A549 (cell line): ENCODE data around the gene RFT1. TPM values are rescaled to one million over a fixed set of nuclear protein-coding genes. Genes with fewer than 3 reads are reported as not detected.

Experiments used
- ATAC-seq, 2 experiments: fragments of 200-7000 bp in 1 of 2; fragments of >200 bp in 1 of 2; cut with Nextera tagmentation in 1 of 2; cut with Tn5 transposase in 1 of 2; 3 replicates each; pipeline versions ENCODE4 v1.8.0 to v1.9.1; 2018 to 2020; ENCODE audit warnings: mild to moderate bottlenecking in 1 of 2, moderate library complexity in 1 of 2
- CTCF ChIA-PET: fragments of 300-600 bp; sonication (Branson Sonifier 250); formaldehyde crosslinking; extraction: SDS; loops from one replicate; lab custom pipeline; 2021; ENCODE audit warnings: antibody characterized with exemption, inconsistent platforms; lab: Yijun Ruan, JAX
- POLR2A ChIA-PET: fragments of 350-600 bp; formaldehyde crosslinking; extraction: SDS; loops from one replicate; lab custom pipeline; 2021; ENCODE audit warnings: antibody characterized with exemption, inconsistent platforms; lab: Yijun Ruan, JAX
- DNase-seq, 2 experiments: peaks; one replicate each; pipeline versions ENCODE4 v3.0.0 to v3.0.0-alpha.2; 2011 to 2016; ENCODE audit warnings: low read depth in 1 of 2, low spot score in 1 of 2
- FAIRE-seq: peaks from 2 replicates; lab custom pipeline; 2011; peaks lifted over from hg19 to GRCh38; lab: Jason Lieb, UNC
- H3K27ac ChIP-seq, 2 experiments: fragments of >200 bp; sonication (Bioruptor Twin); formaldehyde crosslinking; 3 replicates each; pipeline ENCODE4 v1.5.1; 2016 to 2017
- H3K4me1 ChIP-seq: fragments of >200 bp; sonication (Bioruptor Twin); formaldehyde crosslinking; 3 replicates; pipeline ENCODE4 v1.6.1; 2016
- H3K4me2 ChIP-seq: fragments of >200 bp; sonication (Bioruptor Twin); formaldehyde crosslinking; 3 replicates; pipeline ENCODE4 v1.6.1; 2016
- H3K4me3 ChIP-seq: fragments of >200 bp; sonication (Bioruptor Twin); formaldehyde crosslinking; 3 replicates; pipeline ENCODE4 v1.5.1; 2016
- H3K9me3 ChIP-seq: fragments of >200 bp; sonication (Bioruptor Twin); formaldehyde crosslinking; 3 replicates; pipeline ENCODE4 v1.6.1; 2016
- CEBPB ChIP-seq, 2 experiments: fragments of >200 bp in 1 of 2; sonication (Bioruptor Twin) in 1 of 2; formaldehyde crosslinking in 1 of 2; IDR thresholded peaks; 2 replicates each; pipeline ENCODE4 v1.6.1; 2012 to 2016
- EHMT2 ChIP-seq: fragments of 200-600 bp; sonication (generic); IDR thresholded peaks from 2 replicates; pipeline ENCODE4 v1.6.1; 2016; ENCODE audit warnings: antibody characterized with exemption, low read depth, mild to moderate bottlenecking, moderate library complexity
- GATA3 ChIP-seq: IDR thresholded peaks from 2 replicates; pipeline ENCODE4 v1.6.1; 2012; ENCODE audit warnings: borderline replicate concordance
- HDAC2 ChIP-seq: fragments of 200-600 bp; sonication (generic); IDR thresholded peaks from 2 replicates; pipeline ENCODE4 v1.6.1; 2016
- HOXA7 ChIP-seq: fragments of 250-450 bp; sonication (Bioruptor Pico); IDR thresholded peaks from 2 replicates; pipeline ENCODE4 v1.5.0; 2020; ENCODE audit warnings: mild to moderate bottlenecking, moderate library complexity
- HOXB13 ChIP-seq: fragments of 250-450 bp; sonication (Bioruptor Pico); IDR thresholded peaks from 2 replicates; pipeline ENCODE4 v1.5.0; 2020; ENCODE audit warnings: low read depth, mild to moderate bottlenecking, moderate library complexity
- HOXB5 ChIP-seq: fragments of 250-450 bp; sonication (Bioruptor Pico); IDR thresholded peaks from 2 replicates; pipeline ENCODE4 v1.5.0; 2020; ENCODE audit warnings: mild to moderate bottlenecking, moderate library complexity
- JUN ChIP-seq, 2 experiments: fragments of >200 bp; sonication (Bioruptor Twin); formaldehyde crosslinking; IDR thresholded peaks; 2 replicates in 1 of 2; 3 replicates in 1 of 2; pipeline ENCODE4 v1.6.1; 2016 to 2017
- JUNB ChIP-seq: fragments of >200 bp; sonication (Bioruptor Twin); formaldehyde crosslinking; IDR thresholded peaks from 2 replicates; pipeline ENCODE4 v1.6.1; 2016
- NFE2L2 ChIP-seq: fragments of 150-350 bp; conservative IDR thresholded peaks from 2 replicates; pipeline ENCODE4 v1.6.1; 2014; ENCODE audit warnings: low read length
- NPAS2 ChIP-seq: fragments of 250-450 bp; sonication (Bioruptor Pico); IDR thresholded peaks from 2 replicates; pipeline ENCODE4 v1.8.0; 2022; ENCODE audit warnings: mild to moderate bottlenecking, moderate library complexity, borderline replicate concordance
- RARB ChIP-seq: fragments of 250-450 bp; sonication (Bioruptor Pico); IDR thresholded peaks from 2 replicates; pipeline ENCODE4 v1.8.0; 2021; ENCODE audit warnings: mild to moderate bottlenecking, moderate library complexity
- RFX5 ChIP-seq: fragments of 450-650 bp; IDR thresholded peaks from 2 replicates; pipeline ENCODE4 v1.7.1; 2014; ENCODE audit warnings: antibody characterized with exemption, mild to moderate bottlenecking, moderate library complexity
- RNF2 ChIP-seq: fragments of 200-600 bp; sonication (generic); IDR thresholded peaks from 2 replicates; pipeline ENCODE4 v1.6.1; 2016; ENCODE audit warnings: low read depth, mild to moderate bottlenecking, antibody characterized with exemption, moderate library complexity, borderline replicate concordance
- SREBF2 ChIP-seq: fragments of 450-650 bp; IDR thresholded peaks from 2 replicates; pipeline ENCODE4 v1.6.1; 2014; ENCODE audit warnings: mild to moderate bottlenecking, moderate library complexity
- TP53 ChIP-seq: fragments of 250-450 bp; sonication (Bioruptor Pico); IDR thresholded peaks from 2 replicates; pipeline ENCODE4 v1.5.0; 2021; ENCODE audit warnings: mild to moderate bottlenecking, moderate library complexity
- ZC3H11A ChIP-seq: fragments of 450-650 bp; IDR thresholded peaks from 2 replicates; pipeline ENCODE4 v1.6.1; 2014; ENCODE audit warnings: antibody characterized with exemption, mild to moderate bottlenecking
- WGBS: methylation state at CpG from one replicate; pipeline ENCODE4 v1.1.6; 2017; ENCODE audit errors: missing lambda C conversion rate; 5-methylcytosine and 5-hydroxymethylcytosine counted together
- polyA plus RNA-seq, 4 experiments: library from polyadenylated mRNA; depleted of rRNA in 3 of 4; stranded (reverse); fragments of >200 nt; fragmentation: RNase III in 1 of 4; extraction: RNeasy Plus Mini Kit Qiagen cat#74134 plus additional on column Dnase treatment in 1 of 4; gene quantifications; 2 replicates in 3 of 4; 3 replicates in 1 of 4; pipeline ENCODE4 v1.2.3, GENCODE V29; 2011 to 2017
- TF ChIP-seq, protein P1 (sequence below): fragments of 250-450 bp; sonication (Bioruptor Pico); IDR thresholded peaks from 2 replicates; pipeline ENCODE4 v1.5.0; 2020; ENCODE audit warnings: low read depth, mild to moderate bottlenecking, moderate library complexity
- TF ChIP-seq, protein P2 (sequence below): IDR thresholded peaks from 2 replicates; pipeline ENCODE4 v1.6.1; 2012
- TF ChIP-seq, protein P3 (sequence below): fragments of 250-450 bp; sonication (Bioruptor Pico); IDR thresholded peaks from 2 replicates; pipeline ENCODE4 v1.5.0; 2021; ENCODE audit warnings: mild to moderate bottlenecking, moderate library complexity, borderline replicate concordance
- TF ChIP-seq, protein P4 (sequence below): fragments of >200 bp; sonication (Bioruptor Twin); formaldehyde crosslinking; IDR thresholded peaks from 3 replicates; pipeline ENCODE4 v1.5.1; 2016
- TF ChIP-seq, protein P5 (sequence below): fragments of >200 bp; sonication (Bioruptor Twin); formaldehyde crosslinking; IDR thresholded peaks from 3 replicates; pipeline ENCODE4 v1.6.1; 2016

RFT1 gene
- polyA plus RNA-seq, 2 of the 4 experiments (the other 2 are of a cell fraction), result 15.6 to 33.6 TPM

DNA sequence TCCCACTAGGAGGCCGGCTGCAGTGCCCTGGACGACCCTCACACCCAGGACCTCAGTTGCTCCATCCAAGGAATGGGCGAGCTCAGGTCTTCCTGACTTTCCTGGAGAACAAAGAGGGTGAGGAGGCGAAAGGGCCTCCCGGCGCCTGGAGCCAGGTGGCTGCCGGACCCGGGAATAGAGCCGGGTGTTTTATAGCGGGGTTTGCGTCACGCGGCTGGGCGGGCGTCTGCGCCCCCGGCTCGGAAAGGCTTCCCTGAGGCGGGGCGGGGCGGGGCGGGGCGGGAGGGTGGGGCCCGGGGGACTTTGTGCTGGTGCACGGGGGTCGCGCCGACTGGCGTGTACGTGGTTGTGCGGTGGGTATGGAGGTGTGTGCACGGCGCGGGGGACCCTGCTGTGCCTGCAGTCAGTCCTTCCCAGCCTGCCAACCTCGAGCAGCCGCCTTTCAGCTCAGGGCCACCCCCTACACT is 26.2 kb upstream of the RFT1 start:
- FAIRE-seq (no peak), ATAC-seq (no peak), DNase-seq (no peak)
- H3K9me3 ChIP-seq, result no peaks in the 10 kb centered on the region
- ChIA-PET POLR2A (no interaction called here), CTCF (interaction anchor here (0.8 to 1.9 kb wide), 4 partner anchors 9 to 42 kb away, joined by 3 to 4 read pairs (median 4); no protein-coding TSS in a partner anchor)
- H3K4me3 ChIP-seq, result no peak overlapping the region
- no peak for TF ChIP-seq JUN (IDR thresholded peaks at IDR 0.05)
- TF ChIP-seq CEBPB (IDR thresholded peaks at IDR 0.05), result no peak
- TF ChIP-seq NPAS2 (CRISPR knock-in tag), result no peak
- TF ChIP-seq JUNB, result no peak
- no peak for TF ChIP-seq HOXB5
- TF ChIP-seq, protein P1, sequence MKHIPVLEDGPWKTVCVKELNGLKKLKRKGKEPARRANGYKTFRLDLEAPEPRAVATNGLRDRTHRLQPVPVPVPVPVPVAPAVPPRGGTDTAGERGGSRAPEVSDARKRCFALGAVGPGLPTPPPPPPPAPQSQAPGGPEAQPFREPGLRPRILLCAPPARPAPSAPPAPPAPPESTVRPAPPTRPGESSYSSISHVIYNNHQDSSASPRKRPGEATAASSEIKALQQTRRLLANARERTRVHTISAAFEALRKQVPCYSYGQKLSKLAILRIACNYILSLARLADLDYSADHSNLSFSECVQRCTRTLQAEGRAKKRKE (CRISPR knock-in tag), result no peak
- no peak for TF ChIP-seq HDAC2
- TF ChIP-seq, protein P2, sequence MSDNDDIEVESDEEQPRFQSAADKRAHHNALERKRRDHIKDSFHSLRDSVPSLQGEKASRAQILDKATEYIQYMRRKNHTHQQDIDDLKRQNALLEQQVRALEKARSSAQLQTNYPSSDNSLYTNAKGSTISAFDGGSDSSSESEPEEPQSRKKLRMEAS, result no peak
- no peak for TF ChIP-seq RARB (CRISPR knock-in tag)
- TF ChIP-seq RFX5, result no peak
- TF ChIP-seq RNF2, result no peak
- no peak for TF ChIP-seq GATA3
- TF ChIP-seq TP53 (CRISPR knock-in tag), result no peak
- TF ChIP-seq, protein P3, sequence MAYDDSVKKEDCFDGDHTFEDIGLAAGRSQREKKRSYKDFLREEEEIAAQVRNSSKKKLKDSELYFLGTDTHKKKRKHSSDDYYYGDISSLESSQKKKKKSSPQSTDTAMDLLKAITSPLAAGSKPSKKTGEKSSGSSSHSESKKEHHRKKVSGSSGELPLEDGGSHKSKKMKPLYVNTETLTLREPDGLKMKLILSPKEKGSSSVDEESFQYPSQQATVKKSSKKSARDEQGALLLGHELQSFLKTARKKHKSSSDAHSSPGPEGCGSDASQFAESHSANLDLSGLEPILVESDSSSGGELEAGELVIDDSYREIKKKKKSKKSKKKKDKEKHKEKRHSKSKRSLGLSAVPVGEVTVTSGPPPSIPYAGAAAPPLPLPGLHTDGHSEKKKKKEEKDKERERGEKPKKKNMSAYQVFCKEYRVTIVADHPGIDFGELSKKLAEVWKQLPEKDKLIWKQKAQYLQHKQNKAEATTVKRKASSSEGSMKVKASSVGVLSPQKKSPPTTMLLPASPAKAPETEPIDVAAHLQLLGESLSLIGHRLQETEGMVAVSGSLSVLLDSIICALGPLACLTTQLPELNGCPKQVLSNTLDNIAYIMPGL (CRISPR knock-in tag), result no peak
- peaks cover 18% of the 10 kb centered on the region for H3K4me1 ChIP-seq
- no peak overlapping the region for H3K27ac ChIP-seq
- no peak overlapping the region for H3K4me2 ChIP-seq
- WGBS, result 67% methylated on average over 7 of the region's 36 CpGs

DNA sequence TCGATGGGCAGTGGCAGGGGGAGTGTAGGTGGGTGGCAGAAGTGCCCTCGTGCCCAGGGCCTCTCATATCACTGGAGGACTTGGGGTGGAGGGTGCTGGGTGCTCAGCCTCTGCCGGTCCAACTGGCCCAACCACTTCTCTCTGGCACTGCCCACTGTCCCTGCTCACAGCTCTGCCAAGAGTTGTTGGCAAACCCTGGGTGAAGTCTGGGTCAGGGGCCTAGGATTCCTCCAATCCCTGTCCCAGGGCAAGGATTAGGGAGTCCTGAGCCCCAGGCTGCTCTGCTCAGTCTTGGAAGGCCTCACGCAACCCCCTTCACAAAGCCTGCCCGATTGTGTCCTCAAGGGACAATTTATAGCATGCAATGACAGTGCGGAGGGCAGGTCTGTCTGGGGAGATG is 25.5 kb upstream of the RFT1 start:
- ChIA-PET CTCF (interaction anchor here (0.6 to 4.5 kb wide), 3 partner anchors 8 to 94 kb away, joined by 3 to 15 read pairs (median 4); no protein-coding TSS in a partner anchor), POLR2A (no interaction called here)
- DNase-seq (no peak), FAIRE-seq (no peak), ATAC-seq (no peak)
- Histone ChIP-seq H3K4me1 (peaks cover 24% of the 10 kb centered on the region), H3K4me2 (no peak overlapping the region), H3K9me3 (no peaks in the 10 kb centered on the region), H3K4me3 (no peak overlapping the region), H3K27ac (no peak overlapping the region)
- TF ChIP-seq ZC3H11A, result no peak
- no peak for TF ChIP-seq HOXA7
- TF ChIP-seq, protein P4, sequence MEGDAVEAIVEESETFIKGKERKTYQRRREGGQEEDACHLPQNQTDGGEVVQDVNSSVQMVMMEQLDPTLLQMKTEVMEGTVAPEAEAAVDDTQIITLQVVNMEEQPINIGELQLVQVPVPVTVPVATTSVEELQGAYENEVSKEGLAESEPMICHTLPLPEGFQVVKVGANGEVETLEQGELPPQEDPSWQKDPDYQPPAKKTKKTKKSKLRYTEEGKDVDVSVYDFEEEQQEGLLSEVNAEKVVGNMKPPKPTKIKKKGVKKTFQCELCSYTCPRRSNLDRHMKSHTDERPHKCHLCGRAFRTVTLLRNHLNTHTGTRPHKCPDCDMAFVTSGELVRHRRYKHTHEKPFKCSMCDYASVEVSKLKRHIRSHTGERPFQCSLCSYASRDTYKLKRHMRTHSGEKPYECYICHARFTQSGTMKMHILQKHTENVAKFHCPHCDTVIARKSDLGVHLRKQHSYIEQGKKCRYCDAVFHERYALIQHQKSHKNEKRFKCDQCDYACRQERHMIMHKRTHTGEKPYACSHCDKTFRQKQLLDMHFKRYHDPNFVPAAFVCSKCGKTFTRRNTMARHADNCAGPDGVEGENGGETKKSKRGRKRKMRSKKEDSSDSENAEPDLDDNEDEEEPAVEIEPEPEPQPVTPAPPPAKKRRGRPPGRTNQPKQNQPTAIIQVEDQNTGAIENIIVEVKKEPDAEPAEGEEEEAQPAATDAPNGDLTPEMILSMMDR, result no peak
- TF ChIP-seq RARB (CRISPR knock-in tag), result no peak
- no peak for TF ChIP-seq NFE2L2
- no peak for TF ChIP-seq GATA3
- TF ChIP-seq HDAC2, result no peak
- no peak for TF ChIP-seq HOXB13 (CRISPR knock-in tag)
- TF ChIP-seq, protein P5, sequence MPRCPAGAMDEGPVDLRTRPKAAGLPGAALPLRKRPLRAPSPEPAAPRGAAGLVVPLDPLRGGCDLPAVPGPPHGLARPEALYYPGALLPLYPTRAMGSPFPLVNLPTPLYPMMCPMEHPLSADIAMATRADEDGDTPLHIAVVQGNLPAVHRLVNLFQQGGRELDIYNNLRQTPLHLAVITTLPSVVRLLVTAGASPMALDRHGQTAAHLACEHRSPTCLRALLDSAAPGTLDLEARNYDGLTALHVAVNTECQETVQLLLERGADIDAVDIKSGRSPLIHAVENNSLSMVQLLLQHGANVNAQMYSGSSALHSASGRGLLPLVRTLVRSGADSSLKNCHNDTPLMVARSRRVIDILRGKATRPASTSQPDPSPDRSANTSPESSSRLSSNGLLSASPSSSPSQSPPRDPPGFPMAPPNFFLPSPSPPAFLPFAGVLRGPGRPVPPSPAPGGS, result no peak
- TF ChIP-seq SREBF2, result no peak
- TF ChIP-seq EHMT2, result no peak
- TF ChIP-seq JUNB, result no peak
- 67% methylated on average over 4 of the region's 6 CpGs for WGBS
